Esophagus squamous epithelium (tissue), 4 donors: ENCODE results near the gene RAB30.

Source experiments
- POLR2A ChIP-seq, 4 donors: fragments of 450-650 bp; IDR thresholded peaks; one replicate each; pipeline ENCODE4 v1.6.1; 2017; ENCODE audit warnings: antibody characterized with exemption in 4 of 4, mild to moderate bottlenecking in 4 of 4, moderate library complexity in 3 of 4
- TF ChIP-seq, protein P1 (sequence below), 6 experiments: fragments of 450-650 bp in 4 of 6; fragments of 200-600 bp in 2 of 6; sonication (generic) in 2 of 6; IDR thresholded peaks; one replicate each; pipeline ENCODE4 v1.5.1; 2016 to 2019; ENCODE audit warnings: antibody characterized with exemption in 6 of 6, mild to moderate bottlenecking in 4 of 6, moderate library complexity in 4 of 6

DNA sequence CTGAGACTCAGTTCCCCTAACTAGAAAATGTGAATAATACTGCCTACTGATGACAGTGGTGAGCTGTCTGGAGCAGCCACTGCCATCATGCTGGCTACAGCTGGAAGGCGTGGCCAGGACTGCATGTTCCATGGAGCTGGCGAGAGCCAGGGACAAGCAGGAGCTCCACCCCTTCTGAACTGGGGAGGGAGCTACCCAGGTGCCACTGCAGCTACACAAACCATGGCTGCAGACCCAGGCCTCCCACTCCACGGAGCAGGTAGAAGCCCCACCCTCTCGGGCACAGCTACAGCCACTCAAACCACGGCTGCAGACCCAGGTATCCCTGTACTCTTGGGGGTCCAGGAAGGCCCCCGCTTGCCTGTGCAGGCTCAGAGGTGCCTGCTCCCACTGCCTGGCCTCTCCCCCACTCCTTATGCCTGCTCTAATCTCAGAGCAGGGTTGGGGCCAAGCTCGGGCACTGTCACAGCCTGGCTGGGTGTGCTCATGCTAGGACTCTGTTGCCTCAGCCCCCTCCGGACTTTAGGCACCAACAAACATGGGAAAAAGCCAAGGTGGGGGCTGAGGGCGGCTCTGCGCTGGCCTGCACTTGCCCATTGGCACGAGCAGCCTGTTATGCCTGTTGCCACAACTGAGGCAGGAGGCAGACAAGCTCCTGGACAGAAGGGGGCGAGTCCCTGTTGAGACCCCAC is 51.7 kb downstream of the RAB30 start:
- TF ChIP-seq, protein P1, sequence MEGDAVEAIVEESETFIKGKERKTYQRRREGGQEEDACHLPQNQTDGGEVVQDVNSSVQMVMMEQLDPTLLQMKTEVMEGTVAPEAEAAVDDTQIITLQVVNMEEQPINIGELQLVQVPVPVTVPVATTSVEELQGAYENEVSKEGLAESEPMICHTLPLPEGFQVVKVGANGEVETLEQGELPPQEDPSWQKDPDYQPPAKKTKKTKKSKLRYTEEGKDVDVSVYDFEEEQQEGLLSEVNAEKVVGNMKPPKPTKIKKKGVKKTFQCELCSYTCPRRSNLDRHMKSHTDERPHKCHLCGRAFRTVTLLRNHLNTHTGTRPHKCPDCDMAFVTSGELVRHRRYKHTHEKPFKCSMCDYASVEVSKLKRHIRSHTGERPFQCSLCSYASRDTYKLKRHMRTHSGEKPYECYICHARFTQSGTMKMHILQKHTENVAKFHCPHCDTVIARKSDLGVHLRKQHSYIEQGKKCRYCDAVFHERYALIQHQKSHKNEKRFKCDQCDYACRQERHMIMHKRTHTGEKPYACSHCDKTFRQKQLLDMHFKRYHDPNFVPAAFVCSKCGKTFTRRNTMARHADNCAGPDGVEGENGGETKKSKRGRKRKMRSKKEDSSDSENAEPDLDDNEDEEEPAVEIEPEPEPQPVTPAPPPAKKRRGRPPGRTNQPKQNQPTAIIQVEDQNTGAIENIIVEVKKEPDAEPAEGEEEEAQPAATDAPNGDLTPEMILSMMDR (IDR thresholded peaks at IDR 0.05) = no peak
- no peak for TF ChIP-seq POLR2A (IDR thresholded peaks at IDR 0.05)
